K562 (cell line): Measurements from ENCODE around the gene HORMAD1. TPM values are rescaled to one million over a fixed set of nuclear protein-coding genes. Genes with fewer than 3 reads are reported as not detected.
A peak's percentile ranks its signal among the peaks of the same experiment; 100 is the strongest.

Experiments used
- ATAC-seq: fragments of 200-7000 bp; cut with Tn5 transposase; 3 replicates; pipeline ENCODE4 v1.9.1; 2020; ENCODE audit warnings: moderate library complexity
- BruUV-seq: library from RNA; stranded (reverse); fragments of 400-500 nt; replicated peaks from 2 replicates; lab custom pipeline; 2021; lab: Mats Ljungman, UMichigan
- CTCF ChIA-PET: fragments of 300-600 bp; formaldehyde crosslinking; extraction: SDS; loops from one replicate; lab custom pipeline; 2021; ENCODE audit warnings: low intra/inter-chr PET ratio; lab: Yijun Ruan, JAX
- POLR2A ChIA-PET: fragments of 300-600, 350-650 bp; sonication (Branson Sonifier 250); formaldehyde crosslinking; extraction: SDS; loops from one replicate; lab custom pipeline; 2021; ENCODE audit warnings: antibody characterized with exemption, inconsistent platforms; lab: Yijun Ruan, JAX
- DNase-seq, 4 experiments: peaks; one replicate each; pipeline versions ENCODE4 v3.0.0 to v3.0.0-alpha.2; 2011 to 2018; ENCODE audit warnings: low spot score in 3 of 4, mixed read lengths in 3 of 4; ENCODE audit errors: extremely low read depth in 1 of 4
- FAIRE-seq: peaks from 2 replicates; lab custom pipeline; 2011; peaks lifted over from hg19 to GRCh38; lab: Jason Lieb, UNC
- H2AFZ ChIP-seq: 2 replicates; pipeline ENCODE4 v1.6.0; 2011; ENCODE audit warnings: low read depth, low read length, control low read depth, inconsistent platforms
- H3K27ac ChIP-seq: fragments of 200-600 bp; 3 replicates; pipeline ENCODE4 v1.8.0; 2011; ENCODE audit warnings: low read depth, mild to moderate bottlenecking, control low read depth, inconsistent platforms, low read length, moderate library complexity, mixed read lengths; ENCODE audit errors: extremely low read depth
- H3K27me3 ChIP-seq, 2 experiments: fragments of 300-600 bp in 1 of 2; 2 replicates in 1 of 2; 3 replicates in 1 of 2; pipeline versions ENCODE4 v1.6.0 to v1.8.0; 2011; ENCODE audit warnings: inconsistent platforms in 2 of 2, low read length in 2 of 2, mild to moderate bottlenecking in 1 of 2, mixed read lengths in 1 of 2, moderate library complexity in 1 of 2; ENCODE audit not compliant: control insufficient read depth in 2 of 2, insufficient read depth in 2 of 2
- H3K36me3 ChIP-seq: fragments of 300-600 bp; 3 replicates; pipeline ENCODE4 v1.8.0; 2011; ENCODE audit warnings: mild to moderate bottlenecking, low read length, inconsistent platforms; ENCODE audit not compliant: control insufficient read depth, insufficient read depth
- H3K4me1 ChIP-seq, 2 experiments: fragments of 200-600 bp in 1 of 2; replicated peaks in 1 of 2; 2 replicates in 1 of 2; 3 replicates in 1 of 2; pipeline versions ENCODE4 v1.5.1 to v1.8.0; 2011; ENCODE audit warnings: inconsistent platforms in 2 of 2, low read length in 2 of 2, mild to moderate bottlenecking in 1 of 2, mixed read lengths in 1 of 2, moderate library complexity in 1 of 2; ENCODE audit not compliant: control insufficient read depth in 2 of 2, insufficient read depth in 2 of 2
- H3K4me2 ChIP-seq: 2 replicates; pipeline ENCODE4 v1.6.1; 2011; ENCODE audit warnings: low read length, control low read depth, inconsistent platforms, mixed read lengths; ENCODE audit not compliant: insufficient read depth
- H3K4me3 ChIP-seq: fragments of 200-600 bp; sonication (generic), shearing (Covaris generic); 2 replicates; pipeline ENCODE4 v1.5.1; 2016; ENCODE audit warnings: control low read depth, inconsistent platforms
- H3K79me2 ChIP-seq: fragments of 200-600 bp; 3 replicates; pipeline ENCODE4 v1.8.0; 2011; ENCODE audit warnings: low read length, inconsistent platforms; ENCODE audit not compliant: control insufficient read depth, insufficient read depth
- H3K9ac ChIP-seq, 2 experiments: 2 replicates each; pipeline versions ENCODE4 v1.6.0 to v1.6.1; 2011; ENCODE audit warnings: low read depth in 2 of 2, low read length in 2 of 2, control low read depth in 1 of 2, inconsistent platforms in 1 of 2, mild to moderate bottlenecking in 1 of 2, mixed read lengths in 1 of 2; ENCODE audit not compliant: insufficient read depth in 1 of 2
- H3K9me1 ChIP-seq: one replicate; pipeline ENCODE4 v1.6.0; 2011; ENCODE audit warnings: inconsistent platforms, mild to moderate bottlenecking, low read length, moderate library complexity; ENCODE audit not compliant: control insufficient read depth, insufficient read depth
- H3K9me3 ChIP-seq: replicated peaks from 2 replicates; pipeline ENCODE4 v1.5.1; 2011; ENCODE audit warnings: low read depth, low read length, inconsistent platforms; ENCODE audit not compliant: control insufficient read depth, insufficient read depth
- H4K20me1 ChIP-seq: replicated peaks from 2 replicates; pipeline ENCODE4 v1.6.1; 2011; ENCODE audit warnings: low read length, inconsistent platforms, mixed read lengths; ENCODE audit not compliant: control insufficient read depth, insufficient read depth
- DPF2 ChIP-seq: fragments of 450-650 bp; IDR thresholded peaks from 2 replicates; pipeline ENCODE4 v1.6.1; 2016
- E2F4 ChIP-seq: sonication (generic); formaldehyde crosslinking; IDR thresholded peaks from 2 replicates; pipeline ENCODE4 v1.8.0; 2022; ENCODE audit warnings: mild to moderate bottlenecking, low read depth, missing genetic modification reagents
- ETV1 ChIP-seq: fragments of 450-650 bp; conservative IDR thresholded peaks from 2 replicates; pipeline ENCODE4 v1.6.1; 2016; ENCODE audit warnings: missing genetic modification characterization, control low read depth, low read depth, missing compliant biosample characterization
- HDAC6 ChIP-seq: IDR thresholded peaks from 2 replicates; pipeline ENCODE4 v1.6.1; 2012; ENCODE audit warnings: low read depth, mild to moderate bottlenecking, control low read depth, inconsistent platforms, low read length, moderate library complexity
- MAFF ChIP-seq: IDR thresholded peaks from 2 replicates; pipeline ENCODE4 v1.6.1; 2012; ENCODE audit warnings: low read length, improper control_type of control experiment
- MAFG ChIP-seq: fragments of 450-650 bp; conservative IDR thresholded peaks from 2 replicates; pipeline ENCODE4 v1.6.1; 2016; ENCODE audit warnings: missing genetic modification characterization, missing compliant biosample characterization
- NR2C1 ChIP-seq, 2 experiments: fragments of 450-650 bp; IDR thresholded peaks; 2 replicates each; pipeline ENCODE4 v1.6.1; 2017; ENCODE audit warnings: mild to moderate bottlenecking in 2 of 2, antibody characterized with exemption in 1 of 2, inconsistent platforms in 1 of 2, missing compliant biosample characterization in 1 of 2, missing genetic modification characterization in 1 of 2
- RNF2 ChIP-seq: sonication (generic); IDR thresholded peaks from 2 replicates; pipeline ENCODE4 v1.6.1; 2016
- SRF ChIP-seq, 2 experiments: fragments of 250-450, 450-650 bp in 1 of 2; sonication (Bioruptor Pico) in 1 of 2; sonication (generic) in 1 of 2; formaldehyde crosslinking; IDR thresholded peaks; 2 replicates each; pipeline versions ENCODE4 v1.5.0 to v1.5.1; 2020 to 2022; ENCODE audit warnings: mild to moderate bottlenecking in 1 of 2, missing genetic modification reagents in 1 of 2
- ZFX ChIP-seq: sonication (generic); formaldehyde crosslinking; IDR thresholded peaks from 2 replicates; pipeline ENCODE4 v1.8.0; 2022; ENCODE audit warnings: mild to moderate bottlenecking, missing genetic modification reagents, moderate library complexity
- ZNF121 ChIP-seq: sonication (generic); formaldehyde crosslinking; conservative IDR thresholded peaks from 2 replicates; pipeline ENCODE4 v1.8.0; 2022; ENCODE audit warnings: missing genetic modification reagents
- ZNF316 ChIP-seq: fragments of 450-650 bp; IDR thresholded peaks from 2 replicates; pipeline ENCODE4 v1.6.1; 2016
- ZNF354B ChIP-seq: fragments of 250-450 bp; sonication (Bioruptor Pico); IDR thresholded peaks from 2 replicates; pipeline ENCODE4 v1.4.0; 2020
- ZNF431 ChIP-seq: sonication (generic); formaldehyde crosslinking; IDR thresholded peaks from 2 replicates; pipeline ENCODE4 v1.8.0; 2022; ENCODE audit warnings: mild to moderate bottlenecking, missing genetic modification reagents
- ZNF444 ChIP-seq: fragments of 250-450 bp; sonication (Bioruptor Pico); IDR thresholded peaks from 2 replicates; pipeline ENCODE4 v1.4.0; 2020; ENCODE audit warnings: mild to moderate bottlenecking, moderate library complexity
- WGBS: fragments of 100-300 bp; shearing (Covaris generic); methylation state at CpG from one replicate; pipeline ENCODE4 v1.1.6; 2016; ENCODE audit warnings: low coverage, mixed read lengths; ENCODE audit not compliant: insufficient coverage; ENCODE audit errors: missing lambda C conversion rate; 5-methylcytosine and 5-hydroxymethylcytosine counted together
- in situ Hi-C: fragments of 300-500 bp; cut with MboI; formaldehyde crosslinking; loops from 4 replicates; pipeline ENCODE4 v1.15.0; 2018; ENCODE audit warnings: inconsistent platforms, mixed read lengths
- intact Hi-C: fragments of 100-400 bp; cut with micrococcal nuclease; formaldehyde crosslinking; loops from 2 replicates; pipeline ENCODE4 v1.14.2; 2022
- polyA plus RNA-seq, 8 experiments: library from polyadenylated mRNA; depleted of rRNA in 4 of 8; stranded (reverse) in 5 of 8; unstranded in 3 of 8; fragments of >200 nt; fragmentation: Nextera tagmentation in 2 of 8; fragmentation: Illumina TruSeq in 1 of 8; extraction: Ambion mirVana in 2 of 8; extraction: Trizol in 1 of 8; gene quantifications; 2 replicates each; pipeline versions ENCODE4 v1.2.1 to v1.2.3, GENCODE V29; 2011 to 2014; ENCODE audit warnings: inconsistent platforms in 1 of 8, missing spikeins in 1 of 8
- total RNA-seq, 7 experiments: library from RNA; depleted of rRNA in 6 of 7; stranded (reverse); fragments of >200 nt in 6 of 7; fragmentation: Illumina TruSeq in 2 of 7; extraction: Trizol in 2 of 7; gene quantifications; 2 replicates each; pipeline versions ENCODE4 v1.2.1 to v1.2.3, GENCODE V29; 2011 to 2021; ENCODE audit warnings: low replicate concordance in 1 of 7
- TF ChIP-seq, protein P1 (sequence below): sonication (generic); formaldehyde crosslinking; IDR thresholded peaks from 2 replicates; pipeline ENCODE4 v1.8.0; 2023; ENCODE audit warnings: mild to moderate bottlenecking, missing genetic modification reagents
- TF ChIP-seq, protein P2 (sequence below): fragments of 450-650 bp; formaldehyde crosslinking; IDR thresholded peaks from 2 replicates; pipeline ENCODE4 v1.4.0; 2022; ENCODE audit warnings: mild to moderate bottlenecking, moderate library complexity

Gene HORMAD1
- total and polyA plus RNA-seq, 9 of the 15 experiments (the other 6 are each of a cell fraction or from before 2014, with no cell fraction given) = not detected

DNA sequence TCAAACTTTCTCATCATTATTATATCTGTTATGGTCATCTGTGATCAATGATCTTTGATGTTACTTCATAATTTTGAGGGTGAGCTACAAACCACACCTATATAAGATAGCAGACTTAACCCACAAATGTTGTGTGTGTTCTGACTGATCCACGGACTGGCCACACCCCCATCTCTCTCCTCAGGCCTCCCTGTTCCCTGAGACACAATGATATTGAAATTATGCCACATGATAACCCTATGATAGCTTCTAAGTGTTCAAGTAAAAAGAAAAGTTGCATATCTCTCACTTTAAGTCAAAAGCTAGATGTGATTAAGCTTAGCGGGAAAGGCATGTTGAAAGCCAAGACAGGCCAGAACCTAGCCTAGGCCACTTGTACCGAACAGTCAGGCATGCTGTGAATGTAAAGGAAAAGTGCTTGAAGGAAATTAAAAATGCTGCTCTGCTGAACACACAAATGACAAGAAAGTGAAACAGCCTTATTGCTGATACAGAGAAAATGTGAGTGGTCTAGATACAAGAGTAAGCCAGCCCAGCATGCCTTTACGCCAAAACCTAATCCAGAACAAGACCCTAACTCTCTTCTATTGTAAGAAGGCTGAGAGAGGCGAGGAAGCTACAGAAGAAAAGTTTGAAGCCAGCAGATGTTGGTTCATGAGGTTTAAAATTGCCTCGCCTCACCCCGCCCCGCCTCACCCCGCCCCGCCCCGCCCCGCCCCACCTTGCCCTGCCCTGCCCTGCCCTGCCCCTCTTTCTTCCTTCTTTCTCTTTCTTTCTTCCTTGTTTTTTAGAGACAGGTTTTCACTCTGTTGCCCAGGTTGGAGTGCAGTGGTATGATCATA lies 28.4 kb upstream of the HORMAD1 start:
- no peaks in the 10 kb centered on the region for H3K79me2 ChIP-seq
- peaks cover 0 to 18% of the 10 kb centered on the region in 2 experiments; a peak in 2 of 5 replicates for H3K4me1 ChIP-seq
- H3K4me3 ChIP-seq = no peak overlapping the region
- in situ Hi-C loops = no loop called here
- intact Hi-C loops = no loop called here
- DNase-seq = peak; percentile 28 to 35 (median 34)
- ChIA-PET POLR2A (interaction anchor here (0.6 to 1.5 kb wide), 4 partner anchors 7 to 89 kb away, joined by 3 to 4 read pairs (median 3); no protein-coding TSS in a partner anchor), CTCF (no interaction called here)
- H2AFZ ChIP-seq = peak overlapping the region; percentile 83
- peak overlapping the region; percentile 19 to 44; a peak in 2 of 4 replicates for H3K9ac ChIP-seq
- WGBS = 27% methylated on average over 5 of the region's 12 CpGs
- no peaks in the 10 kb centered on the region for H3K9me1 ChIP-seq
- no TSS peak for BruUV-seq
- peak overlapping the region; percentile 58 for H3K4me2 ChIP-seq
- H3K27me3 ChIP-seq = no peaks in the 10 kb centered on the region
- H3K36me3 ChIP-seq = no peaks in the 10 kb centered on the region
- H3K27ac ChIP-seq = peak overlapping the region; percentile 37
- peak; percentile 81 for FAIRE-seq
- ATAC-seq = peak; percentile 75
- H3K9me3 ChIP-seq = no peaks in the 10 kb centered on the region
- H4K20me1 ChIP-seq = no peaks in the 10 kb centered on the region
- TF ChIP-seq SRF (CRISPR knock-in tag; IDR thresholded peaks at IDR 0.05) = no peak
- peak; percentile 26; the same call in 1 of the 2 replicates for TF ChIP-seq MAFF
- TF ChIP-seq ZNF354B (CRISPR knock-in tag) = no peak
- no peak for TF ChIP-seq ZNF431 (CRISPR knock-in tag)
- no peak for TF ChIP-seq ZNF444
- TF ChIP-seq, protein P1, sequence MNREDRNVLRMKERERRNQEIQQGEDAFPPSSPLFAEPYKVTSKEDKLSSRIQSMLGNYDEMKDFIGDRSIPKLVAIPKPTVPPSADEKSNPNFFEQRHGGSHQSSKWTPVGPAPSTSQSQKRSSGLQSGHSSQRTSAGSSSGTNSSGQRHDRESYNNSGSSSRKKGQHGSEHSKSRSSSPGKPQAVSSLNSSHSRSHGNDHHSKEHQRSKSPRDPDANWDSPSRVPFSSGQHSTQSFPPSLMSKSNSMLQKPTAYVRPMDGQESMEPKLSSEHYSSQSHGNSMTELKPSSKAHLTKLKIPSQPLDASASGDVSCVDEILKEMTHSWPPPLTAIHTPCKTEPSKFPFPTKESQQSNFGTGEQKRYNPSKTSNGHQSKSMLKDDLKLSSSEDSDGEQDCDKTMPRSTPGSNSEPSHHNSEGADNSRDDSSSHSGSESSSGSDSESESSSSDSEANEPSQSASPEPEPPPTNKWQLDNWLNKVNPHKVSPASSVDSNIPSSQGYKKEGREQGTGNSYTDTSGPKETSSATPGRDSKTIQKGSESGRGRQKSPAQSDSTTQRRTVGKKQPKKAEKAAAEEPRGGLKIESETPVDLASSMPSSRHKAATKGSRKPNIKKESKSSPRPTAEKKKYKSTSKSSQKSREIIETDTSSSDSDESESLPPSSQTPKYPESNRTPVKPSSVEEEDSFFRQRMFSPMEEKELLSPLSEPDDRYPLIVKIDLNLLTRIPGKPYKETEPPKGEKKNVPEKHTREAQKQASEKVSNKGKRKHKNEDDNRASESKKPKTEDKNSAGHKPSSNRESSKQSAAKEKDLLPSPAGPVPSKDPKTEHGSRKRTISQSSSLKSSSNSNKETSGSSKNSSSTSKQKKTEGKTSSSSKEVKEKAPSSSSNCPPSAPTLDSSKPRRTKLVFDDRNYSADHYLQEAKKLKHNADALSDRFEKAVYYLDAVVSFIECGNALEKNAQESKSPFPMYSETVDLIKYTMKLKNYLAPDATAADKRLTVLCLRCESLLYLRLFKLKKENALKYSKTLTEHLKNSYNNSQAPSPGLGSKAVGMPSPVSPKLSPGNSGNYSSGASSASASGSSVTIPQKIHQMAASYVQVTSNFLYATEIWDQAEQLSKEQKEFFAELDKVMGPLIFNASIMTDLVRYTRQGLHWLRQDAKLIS (CRISPR knock-in tag) = no peak
- TF ChIP-seq MAFG = 0 out of 2 replicates have a peak, but pooled peaks have one; percentile 24
- no peak for TF ChIP-seq RNF2
- TF ChIP-seq NR2C1 (IDR thresholded peaks at IDR 0.05) = no peak
- TF ChIP-seq NR2C1 (tag; IDR thresholded peaks at IDR 0.05) = no peak
- no peak for TF ChIP-seq ETV1 (tag)
- TF ChIP-seq ZNF316 = peak; percentile 86
- TF ChIP-seq ZFX (CRISPR knock-in tag) = peak; percentile 30; the same call in 1 of the 2 replicates
- TF ChIP-seq E2F4 (CRISPR knock-in tag) = no peak
- no peak for TF ChIP-seq HDAC6
- no peak for TF ChIP-seq DPF2
- TF ChIP-seq, protein P2, sequence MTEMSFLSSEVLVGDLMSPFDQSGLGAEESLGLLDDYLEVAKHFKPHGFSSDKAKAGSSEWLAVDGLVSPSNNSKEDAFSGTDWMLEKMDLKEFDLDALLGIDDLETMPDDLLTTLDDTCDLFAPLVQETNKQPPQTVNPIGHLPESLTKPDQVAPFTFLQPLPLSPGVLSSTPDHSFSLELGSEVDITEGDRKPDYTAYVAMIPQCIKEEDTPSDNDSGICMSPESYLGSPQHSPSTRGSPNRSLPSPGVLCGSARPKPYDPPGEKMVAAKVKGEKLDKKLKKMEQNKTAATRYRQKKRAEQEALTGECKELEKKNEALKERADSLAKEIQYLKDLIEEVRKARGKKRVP (CRISPR knock-in tag) = no peak
- TF ChIP-seq ZNF121 = no peak
